SU-DHL-6 (cell line): ENCODE results near the gene CCR5.

Experiments
- CTCF ChIP-seq: fragments of 200-600 bp; sonication (generic); IDR thresholded peaks from one replicate; pipeline ENCODE4 v1.5.1; 2017; ENCODE audit warnings: antibody characterized with exemption, mild to moderate bottlenecking, low read length, moderate library complexity; ENCODE audit not compliant: insufficient read depth, poor library complexity, severe bottlenecking
- EZH2phosphoT487 ChIP-seq: fragments of 200-600 bp; sonication (generic), shearing (Covaris generic); conservative IDR thresholded peaks from 2 replicates; pipeline ENCODE4 v1.6.1; 2018; ENCODE audit warnings: mild to moderate bottlenecking, antibody characterized with exemption, low read length, moderate library complexity, mixed read lengths

- TF ChIP-seq CTCF = no peak
- TF ChIP-seq EZH2phosphoT487 = no peak
These were observed 50.2 kb downstream of the CCR5 start for GRCh38 chr3:46420931-46421330.
